Measurements from ENCODE around the gene OGFR. TPM values are rescaled to one million over a fixed set of nuclear protein-coding genes. Genes with fewer than 3 reads are reported as not detected.

OGFR gene
- total RNA-seq, 1 donor from 2014 or later, result 56.4 TPM

DNA sequence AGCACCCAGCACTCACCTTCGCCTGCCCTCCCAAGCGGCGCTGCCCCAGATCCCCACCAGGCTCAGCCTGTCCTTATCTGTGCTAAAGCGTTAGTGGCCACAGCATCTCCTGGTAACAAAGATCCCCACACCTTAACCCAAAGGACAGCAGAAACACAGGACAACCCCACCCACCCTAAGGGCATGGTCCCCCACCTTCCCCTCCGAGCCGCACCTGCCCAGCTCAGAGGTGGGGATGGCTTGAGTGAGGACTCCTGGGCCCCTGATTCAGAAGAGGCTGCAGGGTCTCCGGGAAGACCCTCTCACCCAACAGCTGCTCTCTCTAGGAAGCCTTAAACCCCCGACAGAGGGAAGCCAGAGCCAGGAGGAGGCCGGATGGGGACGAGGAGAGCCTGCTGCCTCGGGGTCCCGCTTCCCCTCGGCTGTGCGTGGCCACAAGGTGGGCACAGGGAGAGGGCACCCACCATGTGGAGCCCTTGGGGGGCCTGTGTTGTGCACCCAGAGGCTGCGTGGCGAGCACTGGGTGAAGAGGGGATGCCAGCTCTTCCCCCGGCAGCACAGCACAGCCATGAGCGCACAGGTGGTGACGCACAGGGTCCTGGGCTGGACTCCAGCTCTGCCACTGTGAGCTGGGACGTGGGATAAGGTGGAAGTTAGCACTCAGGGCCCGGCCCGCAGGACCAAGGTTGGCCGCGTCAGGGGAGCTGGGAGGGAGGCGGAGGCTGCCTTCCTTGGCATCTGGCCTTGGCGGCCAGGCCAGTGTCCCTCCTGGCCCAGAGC lies 40.3 kb upstream of the OGFR start:
- intact Hi-C loops (cut with micrococcal nuclease), result no loop called here
- H3K27me3 Mint-ChIP-seq (ENCODE audit: insufficient read depth), result peaks cover 2% of the 10 kb centered on the region
- no peaks in the 10 kb centered on the region for H3K4me1 Mint-ChIP-seq (ENCODE audit: low read depth)
- H3K9me3 Mint-ChIP-seq, result no peaks in the 10 kb centered on the region
- DNase-seq (ENCODE audit: low spot score), result no peak
- H3K4me3 Mint-ChIP-seq, result no peak overlapping the region
- H3K36me3 Mint-ChIP-seq (ENCODE audit: low read depth), result no peaks in the 10 kb centered on the region
- no peak overlapping the region for H3K27ac Mint-ChIP-seq

DNA sequence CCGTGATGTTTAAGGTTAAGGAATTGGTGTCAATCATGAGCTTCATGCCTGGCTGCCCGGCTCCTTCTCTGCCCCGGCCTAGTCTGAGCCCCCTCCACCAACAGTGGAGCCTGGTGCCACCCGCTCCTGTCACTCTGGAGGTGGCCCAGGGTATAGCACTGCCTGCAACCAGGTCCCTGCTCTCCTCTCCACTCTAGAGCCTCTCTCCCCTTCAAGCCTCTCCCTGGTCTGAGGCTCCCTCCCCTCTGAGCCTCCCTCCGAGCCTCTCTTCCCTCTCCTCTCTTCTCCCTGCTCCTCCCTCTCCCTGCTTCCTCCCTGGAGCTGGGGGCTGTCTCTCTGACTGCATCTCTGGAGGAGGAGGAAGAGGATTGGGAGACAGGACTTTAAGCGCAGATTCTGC lies 39.6 kb upstream of the OGFR start:
- H3K27ac Mint-ChIP-seq, result no peak overlapping the region
- H3K4me3 Mint-ChIP-seq, result no peak overlapping the region

DNA sequence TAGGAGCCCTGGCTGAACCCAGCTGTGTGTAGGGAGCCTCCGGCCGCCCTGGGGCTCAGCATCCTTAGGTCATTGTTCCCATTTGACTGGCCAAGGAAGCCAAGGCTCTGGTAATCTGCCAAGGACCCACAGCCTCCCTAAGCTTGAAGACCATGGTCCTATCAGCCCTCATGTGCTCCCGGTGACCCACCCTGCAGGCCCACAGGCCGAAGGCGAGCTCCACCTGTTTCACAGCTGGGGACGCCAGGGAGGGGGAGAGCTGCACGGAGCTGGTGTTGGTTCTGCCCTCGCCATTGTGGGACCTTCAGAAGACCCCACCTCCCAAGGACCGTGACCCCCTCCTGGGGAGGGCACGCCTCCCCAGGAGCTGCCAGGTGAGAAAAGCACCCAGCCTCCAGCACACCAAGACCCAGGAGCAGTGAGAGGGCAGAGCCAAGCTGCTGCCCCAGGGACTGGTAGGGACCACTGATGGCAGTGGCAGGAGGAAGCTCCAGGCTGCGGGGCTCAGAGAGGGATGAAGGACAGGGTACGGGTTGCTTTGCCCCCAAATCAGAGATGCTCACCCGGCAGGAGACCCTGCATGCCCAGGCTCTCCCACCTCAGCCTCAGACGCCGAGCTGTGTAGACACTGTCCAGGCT lies 39.1 kb upstream of the OGFR start:
- H3K27me3 Mint-ChIP-seq (ENCODE audit: insufficient read depth), result peaks cover 2% of the 10 kb centered on the region
- H3K4me1 Mint-ChIP-seq (ENCODE audit: low read depth), result no peaks in the 10 kb centered on the region
- DNase-seq (ENCODE audit: low spot score), result no peak
- intact Hi-C loops (cut with micrococcal nuclease), result no loop called here
- H3K4me3 Mint-ChIP-seq, result no peak overlapping the region
- H3K9me3 Mint-ChIP-seq, result no peaks in the 10 kb centered on the region
- no peaks in the 10 kb centered on the region for H3K36me3 Mint-ChIP-seq (ENCODE audit: low read depth)
- no peak overlapping the region for H3K27ac Mint-ChIP-seq

More for the DNA sequence above, 39.6 kb upstream of the OGFR start:
- Mint-ChIP-seq H3K36me3 (ENCODE audit: low read depth) (no peaks in the 10 kb centered on the region), H3K9me3 (no peaks in the 10 kb centered on the region), H3K4me1 (ENCODE audit: low read depth) (no peaks in the 10 kb centered on the region), H3K27me3 (ENCODE audit: insufficient read depth) (peaks cover 2% of the 10 kb centered on the region)
- intact Hi-C loops (cut with micrococcal nuclease), result no loop called here
- DNase-seq (ENCODE audit: low spot score), result no peak

DNA sequence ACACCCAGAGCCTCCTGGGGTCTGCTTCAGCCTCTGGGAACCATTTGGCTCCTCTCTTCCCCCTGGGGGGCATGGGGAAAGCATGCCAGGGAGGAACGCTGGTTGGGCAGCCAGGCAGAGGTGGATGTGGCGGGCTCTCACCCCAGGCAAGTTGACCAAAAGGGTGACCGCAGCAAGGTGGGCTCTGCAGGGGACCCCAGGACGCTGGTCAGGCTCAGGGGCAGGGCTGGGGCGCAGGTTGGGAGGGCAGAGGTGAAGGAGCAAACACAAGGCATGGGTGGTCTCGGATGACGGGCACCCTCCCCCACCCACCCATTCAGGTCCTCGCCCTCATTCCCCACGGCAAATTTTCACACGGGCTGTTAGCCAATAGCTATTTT lies 38.6 kb upstream of the OGFR start:
- H3K36me3 Mint-ChIP-seq (ENCODE audit: low read depth), result no peaks in the 10 kb centered on the region
- no peak for DNase-seq (ENCODE audit: low spot score)
- no peak overlapping the region for H3K4me3 Mint-ChIP-seq
- intact Hi-C loops (cut with micrococcal nuclease), result no loop called here
- H3K27ac Mint-ChIP-seq, result no peak overlapping the region
- no peaks in the 10 kb centered on the region for H3K9me3 Mint-ChIP-seq
- peaks cover 2% of the 10 kb centered on the region for H3K27me3 Mint-ChIP-seq (ENCODE audit: insufficient read depth)
- H3K4me1 Mint-ChIP-seq (ENCODE audit: low read depth), result no peaks in the 10 kb centered on the region

DNA sequence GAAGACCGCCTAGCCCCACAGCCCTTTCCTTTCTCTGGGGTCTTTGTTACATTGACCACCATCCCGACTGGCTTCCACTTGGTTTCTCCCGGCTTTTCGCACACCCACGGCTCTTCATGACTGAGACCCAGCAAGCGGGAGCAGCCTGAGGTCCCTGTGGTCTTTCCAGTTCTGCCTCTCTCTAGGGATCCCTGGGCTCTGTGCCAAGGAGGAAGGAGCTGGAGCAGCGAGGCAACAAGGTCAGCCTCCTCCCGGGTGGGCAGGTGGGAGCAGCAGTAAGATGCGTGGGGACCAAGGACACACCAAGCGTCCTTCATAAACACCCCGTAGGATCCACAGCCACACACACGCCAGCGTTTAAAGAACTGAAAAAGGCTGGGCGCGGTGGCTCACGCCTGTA lies 37.9 kb upstream of the OGFR start:
- H3K4me3 Mint-ChIP-seq, result no peak overlapping the region
- no peaks in the 10 kb centered on the region for H3K36me3 Mint-ChIP-seq (ENCODE audit: low read depth)
- H3K27ac Mint-ChIP-seq, result no peak overlapping the region

DNA sequence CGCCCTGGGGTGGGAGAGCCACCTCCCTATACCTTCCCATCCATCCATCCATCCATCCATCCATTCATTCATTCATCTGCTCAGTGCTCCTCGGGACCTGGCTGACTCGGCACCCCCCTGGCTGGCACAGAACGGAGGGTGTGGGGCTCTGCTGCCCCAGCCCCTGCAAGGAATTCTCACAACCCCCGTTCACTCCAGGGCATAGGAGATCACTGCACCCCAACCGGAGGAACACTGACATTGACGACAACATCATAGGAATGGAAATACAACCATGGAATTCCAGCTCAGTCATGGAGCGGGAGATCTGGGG lies 36.4 kb upstream of the OGFR start:
- no peak overlapping the region for H3K4me3 Mint-ChIP-seq
- DNase-seq (ENCODE audit: low spot score), result no peak
- H3K4me1 Mint-ChIP-seq (ENCODE audit: low read depth), result peaks cover 2% of the 10 kb centered on the region
- H3K27ac Mint-ChIP-seq, result no peak overlapping the region
- no peaks in the 10 kb centered on the region for H3K36me3 Mint-ChIP-seq (ENCODE audit: low read depth)
- intact Hi-C loops (cut with micrococcal nuclease), result no loop called here
- peaks cover 4% of the 10 kb centered on the region for H3K27me3 Mint-ChIP-seq (ENCODE audit: insufficient read depth)
- no peaks in the 10 kb centered on the region for H3K9me3 Mint-ChIP-seq

More for the DNA sequence above, 37.9 kb upstream of the OGFR start:
- Mint-ChIP-seq H3K4me1 (ENCODE audit: low read depth) (no peaks in the 10 kb centered on the region), H3K27me3 (ENCODE audit: insufficient read depth) (peaks cover 2% of the 10 kb centered on the region), H3K9me3 (no peaks in the 10 kb centered on the region)
- intact Hi-C loops (cut with micrococcal nuclease), result no loop called here
- DNase-seq (ENCODE audit: low spot score), result no peak

DNA sequence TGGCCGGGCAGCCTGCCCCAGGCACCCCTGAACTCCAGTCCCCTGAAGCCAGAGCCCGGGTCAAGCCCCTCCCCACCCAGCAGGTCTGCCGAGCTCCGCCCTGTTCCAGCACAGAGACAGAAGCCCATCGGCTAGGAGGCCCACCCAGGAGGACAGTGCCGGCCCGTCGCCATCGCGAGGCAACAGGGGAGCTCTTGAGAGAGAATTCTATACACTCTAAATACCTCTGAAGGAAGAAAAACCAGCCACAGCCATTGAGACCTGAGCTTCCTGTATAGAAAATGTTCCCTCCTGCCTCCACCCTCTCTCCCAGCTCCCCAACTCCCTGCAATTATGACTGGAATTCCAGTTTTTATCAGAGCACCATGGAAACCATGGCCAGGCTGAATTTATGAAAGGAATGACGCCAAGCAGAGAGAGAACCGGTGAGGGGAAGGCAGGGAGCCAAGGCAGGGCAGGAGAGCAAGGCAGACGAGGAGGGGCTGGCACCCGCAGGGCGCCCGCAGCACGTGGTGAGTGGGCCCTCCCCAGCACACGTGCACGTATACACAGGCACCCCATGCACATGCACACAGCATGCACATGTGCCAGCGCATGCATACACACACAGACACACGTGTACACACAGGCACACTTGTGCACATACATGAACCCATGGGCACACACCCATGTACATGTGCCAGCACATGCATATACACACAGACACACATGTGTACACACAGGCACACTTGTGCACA lies 35.9 kb upstream of the OGFR start:
- H3K27ac Mint-ChIP-seq, result no peak overlapping the region
- no peak overlapping the region for H3K4me3 Mint-ChIP-seq
- no peaks in the 10 kb centered on the region for H3K36me3 Mint-ChIP-seq (ENCODE audit: low read depth)
- DNase-seq (ENCODE audit: low spot score), result no peak
- no peaks in the 10 kb centered on the region for H3K9me3 Mint-ChIP-seq
- peaks cover 4% of the 10 kb centered on the region for H3K4me1 Mint-ChIP-seq (ENCODE audit: low read depth)
- intact Hi-C loops (cut with micrococcal nuclease), result no loop called here
- peaks cover 7% of the 10 kb centered on the region for H3K27me3 Mint-ChIP-seq (ENCODE audit: insufficient read depth)

DNA sequence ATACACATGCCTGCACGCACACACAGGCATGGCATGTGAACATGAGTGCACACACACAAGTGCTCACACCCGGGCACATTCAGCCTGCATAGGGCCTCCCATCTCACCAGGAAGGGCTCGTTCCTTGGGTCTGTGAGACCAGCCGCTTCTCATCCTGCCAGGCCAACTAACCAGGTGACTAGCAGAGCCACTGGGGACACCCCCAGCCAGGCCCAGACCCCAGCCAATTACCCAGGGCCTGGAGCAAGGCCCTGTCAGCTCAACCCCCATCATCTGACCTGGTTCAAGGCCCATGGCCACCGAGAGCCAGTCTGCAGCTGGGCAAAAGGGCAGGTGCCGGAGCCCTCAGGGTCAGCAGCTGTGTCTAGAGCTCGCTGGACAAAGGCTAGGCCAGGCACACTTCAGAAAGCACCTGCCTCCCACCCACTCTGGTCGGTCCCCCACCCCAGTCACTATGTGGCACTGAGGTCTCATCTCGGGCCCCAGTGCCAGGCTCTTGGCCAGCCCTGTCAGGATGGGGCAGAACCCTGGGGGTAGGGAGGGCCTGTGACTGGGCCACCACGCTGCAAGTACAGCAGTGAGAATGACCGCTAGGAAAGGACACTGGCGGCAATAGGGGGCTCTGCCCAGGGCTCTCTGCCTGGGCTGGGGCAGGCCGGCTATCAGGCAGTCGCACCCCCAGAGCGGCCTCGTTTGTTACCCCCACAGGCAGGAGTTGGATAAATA lies 35.1 kb upstream of the OGFR start:
- Mint-ChIP-seq H3K4me1 (ENCODE audit: low read depth) (peaks cover 9% of the 10 kb centered on the region), H3K27ac (no peak overlapping the region), H3K4me3 (no peak overlapping the region), H3K27me3 (ENCODE audit: insufficient read depth) (peaks cover 7% of the 10 kb centered on the region), H3K9me3 (no peaks in the 10 kb centered on the region), H3K36me3 (ENCODE audit: low read depth) (no peaks in the 10 kb centered on the region)
- intact Hi-C loops (cut with micrococcal nuclease), result no loop called here
- no peak for DNase-seq (ENCODE audit: low spot score)

DNA sequence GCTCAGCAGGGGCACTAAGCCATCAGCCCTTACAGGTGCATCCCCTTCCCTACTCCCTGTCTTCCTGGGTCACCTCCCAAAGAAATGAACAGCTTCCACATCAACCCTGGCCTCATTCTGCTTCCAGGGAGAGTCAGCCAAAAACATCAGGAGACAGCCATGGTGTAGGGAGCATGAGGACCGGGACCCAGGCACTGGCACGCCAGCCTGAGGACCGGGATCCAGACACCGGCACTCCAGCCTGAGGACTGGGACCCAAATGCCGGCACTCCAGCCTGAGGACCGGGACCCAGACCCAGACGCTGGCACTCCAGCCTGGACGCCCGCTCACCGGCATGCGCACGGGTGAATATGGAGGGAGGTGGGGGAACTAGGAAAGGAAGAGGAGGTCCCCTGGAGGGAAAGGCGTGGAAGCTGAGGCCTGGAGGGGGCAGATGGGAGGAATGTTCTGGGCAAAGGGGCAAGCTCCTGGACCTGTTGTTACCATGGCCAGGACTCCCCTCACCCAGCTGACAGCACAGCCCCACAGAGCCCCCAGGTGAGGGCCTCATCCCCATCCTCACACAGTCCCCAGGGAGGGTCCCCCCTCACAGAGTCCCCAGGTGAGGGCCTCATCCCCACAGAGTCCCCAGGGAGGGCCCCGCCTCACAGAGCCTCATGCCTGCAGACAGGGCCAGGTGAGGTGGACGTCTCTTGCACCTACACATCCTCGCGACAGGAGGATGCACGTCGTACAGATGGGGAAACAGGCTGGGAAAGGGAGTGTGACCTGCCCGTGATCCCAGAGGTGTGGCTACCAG lies 34.3 kb upstream of the OGFR start:
- Mint-ChIP-seq H3K27ac (no peak overlapping the region), H3K4me1 (ENCODE audit: low read depth) (peaks cover 17% of the 10 kb centered on the region), H3K4me3 (no peak overlapping the region), H3K27me3 (ENCODE audit: insufficient read depth) (peaks cover 7% of the 10 kb centered on the region), H3K36me3 (ENCODE audit: low read depth) (no peaks in the 10 kb centered on the region), H3K9me3 (no peaks in the 10 kb centered on the region)
- no peak for DNase-seq (ENCODE audit: low spot score)
- intact Hi-C loops (cut with micrococcal nuclease), result no loop called here

DNA sequence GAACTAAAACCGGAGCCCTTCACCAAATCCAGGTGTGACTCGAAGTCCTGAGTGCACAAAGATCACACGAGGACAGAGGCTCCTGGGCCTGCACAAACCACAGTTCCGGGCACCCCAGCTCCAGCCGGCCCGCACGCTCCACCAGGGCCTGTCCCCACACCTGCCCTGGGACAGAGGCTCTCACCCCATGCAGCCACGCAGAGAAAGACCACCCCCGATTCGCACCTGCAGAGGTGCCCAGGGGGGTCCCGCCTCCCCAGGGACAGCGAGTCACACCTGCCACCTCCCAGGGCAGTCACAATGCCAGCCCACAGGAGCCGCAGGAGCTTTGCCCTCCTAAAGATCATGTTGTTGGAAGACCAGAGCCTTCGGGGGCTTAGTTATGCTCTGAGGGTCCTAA lies 33.7 kb upstream of the OGFR start:
- DNase-seq (ENCODE audit: low spot score), result no peak
- Mint-ChIP-seq H3K36me3 (ENCODE audit: low read depth) (no peaks in the 10 kb centered on the region), H3K27ac (no peak overlapping the region), H3K9me3 (no peaks in the 10 kb centered on the region), H3K4me1 (ENCODE audit: low read depth) (peaks cover 23% of the 10 kb centered on the region), H3K27me3 (ENCODE audit: insufficient read depth) (peaks cover 7% of the 10 kb centered on the region), H3K4me3 (no peak overlapping the region)
- intact Hi-C loops (cut with micrococcal nuclease), result no loop called here

DNA sequence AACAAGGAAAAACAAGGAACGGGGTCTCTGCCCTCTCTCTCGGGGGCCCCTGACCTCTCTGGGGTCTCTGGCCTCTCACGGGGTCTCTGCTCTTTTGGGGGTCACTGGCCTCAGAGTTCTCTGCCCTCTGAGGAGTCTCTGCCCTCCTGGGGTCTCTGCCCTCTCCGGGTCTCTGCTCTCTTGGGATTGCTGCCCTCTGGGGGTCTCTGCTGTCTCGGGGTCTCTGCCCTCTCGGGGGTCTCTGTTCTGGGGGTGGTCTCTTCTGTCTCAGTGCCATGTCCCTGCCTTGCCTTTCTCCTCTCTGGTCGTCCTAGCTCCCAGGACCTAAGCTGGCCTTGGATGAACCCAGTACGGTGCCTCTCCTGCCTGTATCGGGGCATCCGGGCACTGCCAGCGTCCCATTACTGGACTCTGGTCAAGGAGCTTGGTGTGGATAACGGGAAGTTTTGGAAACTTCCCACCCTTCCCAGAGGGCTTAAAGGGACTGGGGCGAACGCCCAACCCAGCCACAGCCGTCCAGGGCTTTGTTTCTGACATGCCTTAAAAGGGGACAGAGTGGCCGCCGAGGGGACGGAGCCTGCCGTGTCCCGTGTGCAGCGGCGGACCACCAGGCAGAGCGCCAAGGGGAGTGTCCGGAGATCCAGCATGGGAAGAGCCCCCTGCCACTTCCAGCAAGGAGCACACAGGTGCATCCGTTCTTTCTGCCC lies 33.1 kb upstream of the OGFR start:
- intact Hi-C loops (cut with micrococcal nuclease), result no loop called here
- no peaks in the 10 kb centered on the region for H3K9me3 Mint-ChIP-seq
- no peak overlapping the region for H3K4me3 Mint-ChIP-seq
- no peaks in the 10 kb centered on the region for H3K36me3 Mint-ChIP-seq (ENCODE audit: low read depth)
- H3K27me3 Mint-ChIP-seq (ENCODE audit: insufficient read depth), result peaks cover 5% of the 10 kb centered on the region
- no peak overlapping the region for H3K27ac Mint-ChIP-seq
- DNase-seq (ENCODE audit: low spot score), result no peak
- peaks cover 27% of the 10 kb centered on the region for H3K4me1 Mint-ChIP-seq (ENCODE audit: low read depth)

DNA sequence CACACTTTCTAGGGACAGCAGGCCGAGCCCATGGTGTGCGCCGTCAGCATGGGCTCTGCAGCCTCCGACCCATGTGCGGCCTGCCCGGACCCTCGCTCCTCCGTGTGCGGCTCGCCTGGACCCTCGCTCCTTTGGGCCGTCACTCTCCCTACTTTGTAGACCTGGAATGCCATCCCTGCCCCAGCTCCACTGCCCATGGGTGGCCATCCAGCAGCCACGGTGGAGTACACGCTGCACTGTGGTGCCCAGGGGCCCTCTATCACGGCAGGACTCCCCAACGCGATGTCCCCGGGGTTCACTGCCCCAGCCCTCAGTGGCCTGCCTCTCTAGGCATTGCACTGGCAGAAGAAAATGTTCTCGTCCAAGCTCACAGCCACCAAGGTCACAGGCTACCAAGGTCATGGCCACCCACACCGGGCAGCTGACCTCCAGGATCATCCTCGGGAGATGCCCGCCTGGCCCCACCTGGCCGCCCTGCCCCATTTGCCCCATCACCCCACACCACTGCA lies 32.5 kb upstream of the OGFR start:
- Mint-ChIP-seq H3K4me1 (ENCODE audit: low read depth) (peaks cover 33% of the 10 kb centered on the region), H3K4me3 (no peak overlapping the region)

More for the DNA sequence above, 32.5 kb upstream of the OGFR start:
- intact Hi-C loops (cut with micrococcal nuclease), result no loop called here
- no peak overlapping the region for H3K27ac Mint-ChIP-seq
- no peaks in the 10 kb centered on the region for H3K9me3 Mint-ChIP-seq
- DNase-seq (ENCODE audit: low spot score), result no peak
- no peaks in the 10 kb centered on the region for H3K36me3 Mint-ChIP-seq (ENCODE audit: low read depth)
- peaks cover 5% of the 10 kb centered on the region for H3K27me3 Mint-ChIP-seq (ENCODE audit: insufficient read depth)

All from activated T-helper 1 cell treated with anti-CD3 and anti-CD28 coated beads, Interleukin-12 subunit alpha, Interleukin-12 subunit beta, Interleukin-2, Interleukin-4 antibody, amounts not matched to agents 30 ng/mL and 10 ng/mL and 1 ng/mL, durations not matched to agents 14 hours and 24 hours and 36 hours (primary cell).